ENCODE data around the gene VPS37D. TPM values are rescaled to one million over a fixed set of nuclear protein-coding genes. Genes with fewer than 3 reads are reported as not detected.

VPS37D gene
- total and polyA plus RNA-seq, 5 donors from 2014 or later: 0.29 to 0.64 TPM; not detected in 3

- H3K27me3 ChIP-seq (ENCODE audit: control insufficient read depth, insufficient read depth, low read length): no peaks in the 10 kb centered on the region
- ATAC-seq (ENCODE audit: low read depth in 2 of 2): no peak
- peaks cover 14% of the 10 kb centered on the region for H3K36me3 Mint-ChIP-seq
- no peak for DNase-seq
- no peaks in the 10 kb centered on the region for H3K9me3 ChIP-seq (ENCODE audit: control insufficient read depth in 2 of 2, low read length in 2 of 2)
- H3K36me3 ChIP-seq (ENCODE audit: control insufficient read depth, insufficient read depth, low read length): peaks cover 15% of the 10 kb centered on the region
- peaks cover 10% of the 10 kb centered on the region for H3K4me1 ChIP-seq (ENCODE audit: control insufficient read depth, insufficient read depth, low read length, poor library complexity, severe bottlenecking)
- H3K9me3 Mint-ChIP-seq: no peaks in the 10 kb centered on the region
- H3K27me3 Mint-ChIP-seq: no peaks in the 10 kb centered on the region
- H3K4me3 Mint-ChIP-seq: peak overlapping the region in 2 of 4 donors; percentile 33 to 57
- no peak overlapping the region for H3K27ac Mint-ChIP-seq
- peaks cover 0 to 20% (median 3%) of the 10 kb centered on the region in 4 donors for H3K4me1 Mint-ChIP-seq
- no peak overlapping the region for H3K4me3 ChIP-seq (ENCODE audit: low read depth, low read length)
- no peak overlapping the region for H3K27ac ChIP-seq (ENCODE audit: insufficient read depth, low read length, poor library complexity, severe bottlenecking)
Measured at GRCh38 chr7:73703225-73703624, 35.6 kb downstream of the VPS37D start.

- Histone ChIP-seq H3K27ac (ENCODE audit: insufficient read depth, low read length, poor library complexity, severe bottlenecking) (no peak overlapping the region), H3K4me3 (ENCODE audit: low read depth, low read length) (no peak overlapping the region), H3K4me1 (ENCODE audit: control insufficient read depth, insufficient read depth, low read length, poor library complexity, severe bottlenecking) (peaks cover 10% of the 10 kb centered on the region), H3K36me3 (ENCODE audit: control insufficient read depth, insufficient read depth, low read length) (peaks cover 8% of the 10 kb centered on the region), H3K9me3 (ENCODE audit: control insufficient read depth in 2 of 2, low read length in 2 of 2) (no peaks in the 10 kb centered on the region), H3K27me3 (ENCODE audit: control insufficient read depth, insufficient read depth, low read length) (no peaks in the 10 kb centered on the region)
- Mint-ChIP-seq H3K27me3 (no peaks in the 10 kb centered on the region), H3K4me3 (peak overlapping the region in 2 of 4 donors; percentile 33 to 48), H3K36me3 (peaks cover 9% of the 10 kb centered on the region), H3K9me3 (no peaks in the 10 kb centered on the region), H3K27ac (no peak overlapping the region), H3K4me1 (peaks cover 0 to 20% (median 3%) of the 10 kb centered on the region in 4 donors)
- DNase-seq (peak; percentile 25 to 56 (median 32)), ATAC-seq (ENCODE audit: low read depth in 2 of 2) (peak in 1 of 2 donors; percentile 35)
Measured at GRCh38 chr7:73703757-73704639, 36.4 kb downstream of the VPS37D start.

- no peaks in the 10 kb centered on the region for H3K27me3 ChIP-seq (ENCODE audit: control insufficient read depth, insufficient read depth, low read length)
- DNase-seq: no peak
- H3K27ac Mint-ChIP-seq: no peak overlapping the region
- H3K36me3 ChIP-seq (ENCODE audit: control insufficient read depth, insufficient read depth, low read length): peaks cover 3% of the 10 kb centered on the region
- no peak overlapping the region for H3K27ac ChIP-seq (ENCODE audit: insufficient read depth, low read length, poor library complexity, severe bottlenecking)
- peaks cover 9% of the 10 kb centered on the region for H3K36me3 Mint-ChIP-seq
- no peak for ATAC-seq (ENCODE audit: low read depth in 2 of 2)
- no peaks in the 10 kb centered on the region for H3K9me3 ChIP-seq (ENCODE audit: control insufficient read depth in 2 of 2, low read length in 2 of 2)
- H3K9me3 Mint-ChIP-seq: no peaks in the 10 kb centered on the region
- H3K4me1 Mint-ChIP-seq: peaks cover 0 to 20% (median 3%) of the 10 kb centered on the region in 4 donors
- peaks cover 10% of the 10 kb centered on the region for H3K4me1 ChIP-seq (ENCODE audit: control insufficient read depth, insufficient read depth, low read length, poor library complexity, severe bottlenecking)
- H3K4me3 ChIP-seq (ENCODE audit: low read depth, low read length): no peak overlapping the region
- H3K4me3 Mint-ChIP-seq: no peak overlapping the region
- H3K27me3 Mint-ChIP-seq: no peaks in the 10 kb centered on the region
Measured at GRCh38 chr7:73704640-73705550, 37.3 kb downstream of the VPS37D start.

- H3K4me1 Mint-ChIP-seq: peaks cover 0 to 20% (median 3%) of the 10 kb centered on the region in 4 donors
Measured at GRCh38 chr7:73705551-73705920, 37.9 kb downstream of the VPS37D start.

GRCh38 chr7:73706126-73707044 lies 38.8 kb downstream of the VPS37D start:
- Mint-ChIP-seq H3K36me3 (peaks cover 8% of the 10 kb centered on the region), H3K27ac (peak overlapping the region in 2 of 3 donors; percentile 35 to 67), H3K27me3 (no peaks in the 10 kb centered on the region), H3K4me1 (peaks cover 0 to 20% (median 3%) of the 10 kb centered on the region in 4 donors), H3K4me3 (peak overlapping the region in 1 of 4 donors; percentile 65), H3K9me3 (no peaks in the 10 kb centered on the region)
- Histone ChIP-seq H3K27ac (ENCODE audit: insufficient read depth, low read length, poor library complexity, severe bottlenecking) (no peak overlapping the region), H3K4me3 (ENCODE audit: low read depth, low read length) (no peak overlapping the region), H3K36me3 (ENCODE audit: control insufficient read depth, insufficient read depth, low read length) (peaks cover 3% of the 10 kb centered on the region), H3K4me1 (ENCODE audit: control insufficient read depth, insufficient read depth, low read length, poor library complexity, severe bottlenecking) (peaks cover 10% of the 10 kb centered on the region), H3K27me3 (ENCODE audit: control insufficient read depth, insufficient read depth, low read length) (no peaks in the 10 kb centered on the region), H3K9me3 (ENCODE audit: control insufficient read depth in 2 of 2, low read length in 2 of 2) (no peaks in the 10 kb centered on the region)
- DNase-seq (no peak), ATAC-seq (ENCODE audit: low read depth in 2 of 2) (peak; percentile 36 to 38)

More at GRCh38 chr7:73705551-73705920, 37.9 kb downstream of the VPS37D start:
- Mint-ChIP-seq H3K4me3 (no peak overlapping the region), H3K27me3 (no peaks in the 10 kb centered on the region), H3K27ac (no peak overlapping the region), H3K9me3 (no peaks in the 10 kb centered on the region), H3K36me3 (peaks cover 9% of the 10 kb centered on the region)
- DNase-seq (no peak), ATAC-seq (ENCODE audit: low read depth in 2 of 2) (no peak)
- no peaks in the 10 kb centered on the region for H3K9me3 ChIP-seq (ENCODE audit: control insufficient read depth in 2 of 2, low read length in 2 of 2)
- H3K36me3 ChIP-seq (ENCODE audit: control insufficient read depth, insufficient read depth, low read length): peaks cover 3% of the 10 kb centered on the region
- no peaks in the 10 kb centered on the region for H3K27me3 ChIP-seq (ENCODE audit: control insufficient read depth, insufficient read depth, low read length)
- no peak overlapping the region for H3K27ac ChIP-seq (ENCODE audit: insufficient read depth, low read length, poor library complexity, severe bottlenecking)
- H3K4me3 ChIP-seq (ENCODE audit: low read depth, low read length): no peak overlapping the region
- H3K4me1 ChIP-seq (ENCODE audit: control insufficient read depth, insufficient read depth, low read length, poor library complexity, severe bottlenecking): peaks cover 10% of the 10 kb centered on the region

- Histone ChIP-seq H3K27ac (ENCODE audit: insufficient read depth, low read length, poor library complexity, severe bottlenecking) (no peak overlapping the region), H3K27me3 (ENCODE audit: control insufficient read depth, insufficient read depth, low read length) (no peaks in the 10 kb centered on the region), H3K4me3 (ENCODE audit: low read depth, low read length) (no peak overlapping the region), H3K9me3 (ENCODE audit: control insufficient read depth in 2 of 2, low read length in 2 of 2) (no peaks in the 10 kb centered on the region), H3K36me3 (ENCODE audit: control insufficient read depth, insufficient read depth, low read length) (peaks cover 3% of the 10 kb centered on the region), H3K4me1 (ENCODE audit: control insufficient read depth, insufficient read depth, low read length, poor library complexity, severe bottlenecking) (peaks cover 10% of the 10 kb centered on the region)
- H3K4me3 Mint-ChIP-seq: no peak overlapping the region
- H3K27me3 Mint-ChIP-seq: no peaks in the 10 kb centered on the region
- peaks cover 0 to 20% (median 0%) of the 10 kb centered on the region in 4 donors for H3K4me1 Mint-ChIP-seq
- peaks cover 0 to 2% (median 0%) of the 10 kb centered on the region in 7 donors for H3K9me3 Mint-ChIP-seq
- ATAC-seq (ENCODE audit: low read depth in 2 of 2) (peak in 1 of 2 donors; percentile 47), DNase-seq (peak in 2 of 3 donors; percentile 26 to 70)
- peaks cover under 1% of the 10 kb centered on the region for H3K36me3 Mint-ChIP-seq
- peak overlapping the region in 1 of 3 donors; percentile 67 for H3K27ac Mint-ChIP-seq
Measured at GRCh38 chr7:73707045-73707631, 39.5 kb downstream of the VPS37D start.
